Caki2 (cell line): ENCODE data around the gene TRIM73. TPM values are rescaled to one million over a fixed set of nuclear protein-coding genes. Genes with fewer than 3 reads are reported as not detected.

ENCODE experiments used
- total RNA-seq: library from RNA; depleted of rRNA; stranded (reverse); fragments of >200 nt; shearing (Covaris generic); gene quantifications from 2 replicates; pipeline ENCODE4 v1.2.3, GENCODE V29; 2014; ENCODE audit warnings: low replicate concordance; rRNA removed

TRIM73 gene
- total RNA-seq, 1 experiment from 2014 or later: 2.5 TPM

Other genes starting within 250 kb of the TRIM73 start
- gene POM121C, start 90.7 kb downstream of the TRIM73 start, total RNA-seq: 2.3 and 7.5 TPM in 2 replicates
- gene SPDYE5, start 96.7 kb downstream of the TRIM73 start, total RNA-seq: not detected in 2 replicates